A549 (cell line): Measurements from ENCODE around the gene TYW1B.
"Not testable (repeated sequence)": the region's sequence is repeated elsewhere in the genome, so short reads cannot be mapped to it uniquely, and the experiment has no call there.

Source experiments
- BHLHE40 ChIP-seq: IDR thresholded peaks from 2 replicates; pipeline ENCODE4 v1.6.1; 2012; ENCODE audit warnings: low read depth, low read length, inconsistent platforms
- CHD2 ChIP-seq: fragments of 150-350 bp; IDR thresholded peaks from 2 replicates; pipeline ENCODE4 v1.6.1; 2014; ENCODE audit warnings: low read length; ENCODE audit not compliant: partially characterized antibody
- HDAC2 ChIP-seq: fragments of 200-600 bp; sonication (generic); IDR thresholded peaks from 2 replicates; pipeline ENCODE4 v1.6.1; 2016
- NPAS2 ChIP-seq: fragments of 250-450 bp; sonication (Bioruptor Pico); IDR thresholded peaks from 2 replicates; pipeline ENCODE4 v1.8.0; 2022; ENCODE audit warnings: mild to moderate bottlenecking, moderate library complexity, borderline replicate concordance
- PHF8 ChIP-seq: fragments of 200-600 bp; sonication (generic); IDR thresholded peaks from 2 replicates; pipeline ENCODE4 v1.6.1; 2016; ENCODE audit warnings: low read depth, mild to moderate bottlenecking, antibody characterized with exemption, moderate library complexity, borderline replicate concordance
- POLR2A ChIP-seq: IDR thresholded peaks from 2 replicates; pipeline ENCODE4 v1.6.1; 2012; ENCODE audit warnings: mild to moderate bottlenecking, low read length
- TF ChIP-seq, protein P1 (sequence below): fragments of >200 bp; sonication (Bioruptor Twin); formaldehyde crosslinking; IDR thresholded peaks from 3 replicates; pipeline ENCODE4 v1.5.1; 2016
- TF ChIP-seq, protein P2 (sequence below): fragments of 450-650 bp; IDR thresholded peaks from 2 replicates; pipeline ENCODE4 v1.6.1; 2014; ENCODE audit warnings: antibody characterized with exemption

DNA sequence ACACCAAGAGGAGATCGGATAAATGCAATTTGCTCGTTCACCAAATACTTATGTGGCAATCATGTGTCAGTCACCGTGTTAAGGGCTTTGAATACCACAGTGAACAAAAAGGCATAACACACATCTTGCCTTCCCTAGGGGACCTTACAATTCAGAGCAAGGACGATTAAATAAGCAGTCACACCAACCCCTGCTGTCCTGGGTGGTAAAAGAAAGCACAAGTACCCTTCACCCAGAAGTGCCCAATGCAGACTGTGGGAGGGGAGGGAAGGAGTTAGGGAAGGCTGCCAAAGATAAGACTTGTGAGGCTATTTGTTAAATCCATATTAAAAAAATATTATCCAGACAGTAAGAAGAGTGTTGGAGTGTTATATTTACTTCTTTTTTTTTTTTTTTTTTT is 146.8 kb downstream of the TYW1B start:
- TF ChIP-seq PHF8; CHD2; HDAC2; POLR2A; NPAS2 (CRISPR knock-in tag); BHLHE40: not testable (repeated sequence)
- TF ChIP-seq, protein P1, sequence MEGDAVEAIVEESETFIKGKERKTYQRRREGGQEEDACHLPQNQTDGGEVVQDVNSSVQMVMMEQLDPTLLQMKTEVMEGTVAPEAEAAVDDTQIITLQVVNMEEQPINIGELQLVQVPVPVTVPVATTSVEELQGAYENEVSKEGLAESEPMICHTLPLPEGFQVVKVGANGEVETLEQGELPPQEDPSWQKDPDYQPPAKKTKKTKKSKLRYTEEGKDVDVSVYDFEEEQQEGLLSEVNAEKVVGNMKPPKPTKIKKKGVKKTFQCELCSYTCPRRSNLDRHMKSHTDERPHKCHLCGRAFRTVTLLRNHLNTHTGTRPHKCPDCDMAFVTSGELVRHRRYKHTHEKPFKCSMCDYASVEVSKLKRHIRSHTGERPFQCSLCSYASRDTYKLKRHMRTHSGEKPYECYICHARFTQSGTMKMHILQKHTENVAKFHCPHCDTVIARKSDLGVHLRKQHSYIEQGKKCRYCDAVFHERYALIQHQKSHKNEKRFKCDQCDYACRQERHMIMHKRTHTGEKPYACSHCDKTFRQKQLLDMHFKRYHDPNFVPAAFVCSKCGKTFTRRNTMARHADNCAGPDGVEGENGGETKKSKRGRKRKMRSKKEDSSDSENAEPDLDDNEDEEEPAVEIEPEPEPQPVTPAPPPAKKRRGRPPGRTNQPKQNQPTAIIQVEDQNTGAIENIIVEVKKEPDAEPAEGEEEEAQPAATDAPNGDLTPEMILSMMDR, result not testable (repeated sequence)
- TF ChIP-seq, protein P2, sequence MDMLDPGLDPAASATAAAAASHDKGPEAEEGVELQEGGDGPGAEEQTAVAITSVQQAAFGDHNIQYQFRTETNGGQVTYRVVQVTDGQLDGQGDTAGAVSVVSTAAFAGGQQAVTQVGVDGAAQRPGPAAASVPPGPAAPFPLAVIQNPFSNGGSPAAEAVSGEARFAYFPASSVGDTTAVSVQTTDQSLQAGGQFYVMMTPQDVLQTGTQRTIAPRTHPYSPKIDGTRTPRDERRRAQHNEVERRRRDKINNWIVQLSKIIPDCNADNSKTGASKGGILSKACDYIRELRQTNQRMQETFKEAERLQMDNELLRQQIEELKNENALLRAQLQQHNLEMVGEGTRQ, result not testable (repeated sequence)
